ENCODE data around the gene IL1R2.

The IL1R2 gene

DNA sequence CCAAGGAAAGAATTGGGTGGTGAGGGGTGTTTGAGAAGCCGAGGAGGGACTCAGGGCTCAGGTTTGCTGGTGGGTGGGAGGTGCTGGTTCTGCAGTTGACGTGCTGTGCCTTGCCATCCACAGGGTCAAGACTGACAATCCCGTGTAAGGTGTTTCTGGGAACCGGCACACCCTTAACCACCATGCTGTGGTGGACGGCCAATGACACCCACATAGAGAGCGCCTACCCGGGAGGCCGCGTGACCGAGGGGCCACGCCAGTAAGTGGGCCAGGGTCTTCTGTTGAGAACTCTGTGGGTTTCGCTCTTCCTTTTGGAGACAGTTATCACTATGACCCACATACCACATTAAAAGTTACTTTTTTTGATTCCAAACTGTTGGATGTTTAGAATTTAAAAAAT lies 32.6 kb downstream of the IL1R2 start:
- DNase-seq = no peak

DNA sequence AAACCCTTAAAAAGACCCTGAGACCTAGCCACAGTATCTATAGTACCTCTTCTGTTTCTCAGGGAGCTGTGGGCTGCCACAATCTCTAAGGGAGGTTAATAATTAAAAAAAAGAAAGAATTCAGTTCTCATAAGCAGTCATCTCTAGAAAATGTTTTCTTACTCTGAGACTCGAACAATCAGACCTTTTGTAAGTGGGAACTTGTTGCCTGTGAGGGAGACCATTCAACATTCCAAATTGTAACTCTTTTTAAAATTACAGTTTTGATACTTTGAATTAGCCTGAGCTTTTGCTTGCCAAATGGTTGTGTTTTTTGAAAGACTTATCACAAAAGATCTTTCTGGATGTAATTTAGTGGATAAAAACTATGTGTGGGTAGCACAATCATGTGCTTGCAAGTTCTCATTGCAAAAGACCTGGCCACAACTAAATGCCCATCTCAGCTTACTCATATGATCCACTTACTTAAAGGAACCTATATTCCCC lies 33.3 kb downstream of the IL1R2 start:
- DNase-seq = no peak

DNA sequence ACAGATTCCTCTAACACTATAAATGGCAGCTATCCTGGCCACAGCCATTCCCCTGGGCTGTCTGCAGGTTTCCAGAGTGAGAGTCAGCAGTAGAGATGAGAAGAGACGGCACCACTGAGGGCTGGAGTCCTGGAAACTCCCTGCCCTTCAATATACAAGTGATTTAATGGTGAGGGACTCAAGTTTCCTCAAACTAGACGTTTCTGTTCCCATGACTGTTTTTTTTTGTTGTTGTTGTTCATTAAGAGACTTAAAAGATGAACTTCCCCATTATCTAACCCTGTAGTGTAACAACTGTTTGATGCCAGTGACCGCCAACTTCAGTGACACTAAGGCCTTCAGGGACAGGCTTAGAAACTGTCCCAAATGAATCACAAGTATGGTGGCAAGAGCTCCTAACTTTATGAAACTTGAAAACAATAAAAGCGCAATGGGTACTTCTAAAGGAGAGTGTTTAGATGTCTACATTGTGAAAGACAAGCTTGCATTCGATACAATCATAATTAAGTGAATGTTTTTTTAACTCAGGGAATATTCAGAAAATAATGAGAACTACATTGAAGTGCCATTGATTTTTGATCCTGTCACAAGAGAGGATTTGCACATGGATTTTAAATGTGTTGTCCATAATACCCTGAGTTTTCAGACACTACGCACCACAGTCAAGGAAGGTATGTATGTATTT lies 34.0 kb downstream of the IL1R2 start:
- DNase-seq = no peak

DNA sequence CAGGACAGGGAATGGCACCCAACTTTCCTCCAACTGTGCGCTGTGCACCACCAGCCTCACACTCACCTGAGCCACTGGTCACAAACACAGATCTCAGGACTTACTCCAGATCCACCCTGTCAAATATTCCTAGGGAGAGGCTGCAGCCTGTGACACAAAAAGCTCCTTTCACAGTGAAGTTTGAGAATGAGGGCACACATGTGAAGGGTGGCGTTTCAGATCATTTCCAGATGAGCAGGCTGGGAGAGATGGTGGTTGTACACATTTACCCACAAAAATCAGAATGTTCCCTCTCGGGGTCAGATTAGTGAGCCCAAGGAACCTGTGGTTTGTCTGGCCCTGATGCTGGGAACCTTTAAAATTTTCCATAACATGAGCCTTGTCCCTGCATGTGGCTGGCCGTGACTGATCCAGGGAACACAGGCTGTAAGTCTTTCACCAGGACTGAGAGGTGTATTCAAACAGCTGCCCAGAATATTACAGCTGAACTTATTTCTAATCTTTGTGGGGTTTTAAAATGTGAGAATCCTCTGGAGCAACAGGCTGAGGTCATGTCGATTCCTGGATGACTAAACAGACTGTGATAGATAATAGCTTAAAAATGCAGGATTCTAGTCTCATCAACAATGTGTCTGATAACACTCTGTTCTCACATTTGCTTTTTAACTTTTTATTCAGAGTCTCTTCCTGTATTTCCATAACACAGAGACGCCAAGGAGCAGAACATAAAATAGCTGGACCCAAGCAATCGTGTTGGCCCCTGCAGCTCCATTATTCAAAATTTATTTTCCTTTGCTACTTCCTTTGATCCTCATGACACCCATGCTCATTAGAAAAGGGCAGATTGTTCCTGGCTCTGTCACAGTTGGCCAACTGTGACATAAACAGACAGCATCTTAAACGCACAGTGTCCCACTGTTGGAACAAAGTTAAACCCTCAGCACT lies 35.5 kb downstream of the IL1R2 start:
- DNase-seq = no peak

DNA sequence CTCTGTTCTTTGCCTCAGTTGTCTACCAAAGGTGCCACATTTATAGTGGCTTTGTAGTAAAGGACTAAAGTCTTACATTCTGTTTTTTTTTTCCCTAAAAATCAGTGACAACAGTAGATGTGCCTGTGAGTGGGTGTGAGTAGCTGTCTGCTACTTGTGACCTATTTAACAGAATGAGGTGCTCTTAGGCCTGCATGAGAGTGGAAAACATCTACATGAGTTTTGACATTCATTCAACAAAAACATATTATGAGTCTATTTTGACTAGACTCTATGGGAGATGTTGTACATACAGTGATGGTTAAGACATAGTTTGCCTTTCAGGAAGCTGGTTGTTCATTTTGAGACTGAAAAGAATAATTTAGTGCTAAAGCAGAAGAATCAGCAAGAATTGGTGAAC lies 36.7 kb downstream of the IL1R2 start:
- DNase-seq = no peak

DNA sequence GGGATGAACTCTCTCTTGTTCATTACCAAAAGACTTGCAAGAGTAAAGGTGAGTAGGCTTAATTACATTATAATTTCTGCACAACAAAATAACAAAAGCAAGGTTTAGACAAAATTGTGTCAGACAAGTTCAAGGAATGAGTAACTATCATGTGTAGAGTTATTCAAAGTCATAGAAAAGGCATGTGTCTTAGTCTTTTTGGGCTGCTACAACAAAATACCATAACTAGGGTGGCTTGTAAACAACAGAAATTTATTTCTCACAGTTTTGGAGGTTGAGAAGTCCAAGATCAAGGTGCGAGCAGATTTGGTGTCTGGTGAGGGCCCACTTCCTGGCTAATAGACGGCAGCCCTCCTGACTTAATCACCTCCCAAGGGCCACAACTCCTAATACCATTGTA lies 37.6 kb downstream of the IL1R2 start:
- no peak for DNase-seq

DNA sequence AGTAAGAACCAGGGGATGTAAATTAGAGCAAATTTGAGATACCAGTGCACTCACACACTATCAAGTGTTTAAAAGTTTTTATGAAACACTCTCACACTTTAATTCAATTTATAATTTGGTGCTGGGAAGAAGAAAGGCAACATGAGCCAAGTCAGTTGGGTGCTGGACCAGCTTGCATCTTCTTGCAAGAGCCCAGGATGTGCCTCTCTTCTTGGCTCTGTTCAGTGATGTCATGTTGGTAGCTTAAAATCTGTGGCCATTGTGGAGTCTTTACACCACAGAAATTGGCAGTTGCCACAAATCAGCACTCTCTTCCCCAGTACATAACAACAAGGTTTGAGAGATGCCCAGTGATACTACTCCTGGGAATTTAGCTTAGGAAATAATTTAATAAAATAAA lies 38.2 kb downstream of the IL1R2 start:
- DNase-seq = no peak

DNA sequence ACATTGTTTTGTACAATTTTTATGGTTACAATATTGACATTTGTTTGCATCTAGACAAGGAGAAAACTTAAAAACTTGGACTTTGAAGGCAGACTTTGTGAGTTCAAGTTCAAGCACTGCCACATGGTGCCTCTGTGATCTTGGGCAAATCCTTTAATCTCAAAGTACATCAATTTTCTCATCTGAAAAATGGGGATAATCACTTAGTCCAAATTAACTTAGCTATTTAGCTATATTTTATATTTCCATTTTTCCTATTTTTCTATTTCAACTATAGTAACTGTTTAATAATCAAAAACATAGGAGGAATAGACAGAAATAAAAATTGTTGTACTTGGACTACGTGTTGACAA lies 38.7 kb downstream of the IL1R2 start:
- DNase-seq = no peak

DNA sequence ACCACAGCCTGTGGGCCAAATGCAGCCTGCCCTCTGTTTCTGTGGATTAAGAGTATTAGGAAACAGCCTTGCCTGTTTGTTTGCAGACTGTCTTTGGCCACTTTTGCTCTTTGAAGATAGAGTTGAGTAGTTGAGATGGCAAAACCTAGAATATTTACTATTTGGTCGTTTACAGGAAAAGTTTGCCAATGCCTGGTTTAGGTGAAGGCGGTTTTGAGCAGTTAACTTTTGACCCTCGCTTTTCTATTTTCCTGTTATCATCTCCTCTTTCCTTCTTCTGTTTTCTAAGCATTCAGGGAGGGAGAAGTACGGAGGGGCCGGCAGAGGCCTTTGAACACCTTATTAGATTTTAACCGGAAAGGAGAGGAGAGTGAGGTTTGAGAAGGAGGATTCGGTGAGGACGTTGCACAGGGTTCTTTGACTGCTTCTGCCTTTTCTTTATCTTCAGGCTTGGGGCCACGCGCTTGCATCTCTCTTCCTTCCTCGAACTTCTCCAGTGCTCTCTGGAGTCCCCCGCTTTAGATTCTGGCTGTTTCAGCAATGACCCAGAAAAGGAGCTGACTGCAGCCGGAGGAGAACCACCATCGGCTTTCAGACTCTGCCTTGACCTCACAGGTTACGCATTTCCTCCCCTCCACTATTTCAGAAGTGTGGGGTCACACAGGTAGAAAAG lies 39.2 kb downstream of the IL1R2 start:
- no peak for DNase-seq

DNA sequence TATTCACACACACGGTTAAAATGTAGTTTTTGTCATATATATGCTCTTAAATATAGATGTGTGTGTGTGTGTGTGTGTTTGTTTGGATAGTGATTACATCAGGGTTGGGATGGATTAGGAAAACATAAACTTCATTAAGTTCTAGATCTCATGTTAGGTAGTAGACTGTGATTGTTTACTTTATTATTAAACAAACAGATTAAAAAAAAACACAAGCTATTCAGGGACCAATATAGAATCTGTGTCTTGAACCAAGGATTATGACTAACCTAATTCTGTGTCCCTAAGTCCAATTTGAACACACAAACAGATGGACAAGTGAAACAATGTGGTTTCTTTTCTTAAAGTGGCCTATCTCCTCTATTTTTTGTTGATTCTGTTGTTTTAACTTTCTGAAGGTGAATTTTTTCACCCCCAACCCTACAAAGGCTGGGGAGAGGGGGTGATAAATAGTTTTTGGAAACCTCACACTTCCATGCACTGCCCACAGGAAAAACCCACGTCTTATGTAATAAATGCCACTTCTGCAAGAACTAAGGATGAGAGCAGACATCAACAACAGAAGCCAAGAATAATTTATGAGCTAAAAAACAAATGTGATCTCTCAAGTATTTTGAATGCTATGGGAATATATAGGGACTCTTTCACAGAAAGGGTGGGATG lies 40.7 kb downstream of the IL1R2 start:
- DNase-seq = no peak

DNA sequence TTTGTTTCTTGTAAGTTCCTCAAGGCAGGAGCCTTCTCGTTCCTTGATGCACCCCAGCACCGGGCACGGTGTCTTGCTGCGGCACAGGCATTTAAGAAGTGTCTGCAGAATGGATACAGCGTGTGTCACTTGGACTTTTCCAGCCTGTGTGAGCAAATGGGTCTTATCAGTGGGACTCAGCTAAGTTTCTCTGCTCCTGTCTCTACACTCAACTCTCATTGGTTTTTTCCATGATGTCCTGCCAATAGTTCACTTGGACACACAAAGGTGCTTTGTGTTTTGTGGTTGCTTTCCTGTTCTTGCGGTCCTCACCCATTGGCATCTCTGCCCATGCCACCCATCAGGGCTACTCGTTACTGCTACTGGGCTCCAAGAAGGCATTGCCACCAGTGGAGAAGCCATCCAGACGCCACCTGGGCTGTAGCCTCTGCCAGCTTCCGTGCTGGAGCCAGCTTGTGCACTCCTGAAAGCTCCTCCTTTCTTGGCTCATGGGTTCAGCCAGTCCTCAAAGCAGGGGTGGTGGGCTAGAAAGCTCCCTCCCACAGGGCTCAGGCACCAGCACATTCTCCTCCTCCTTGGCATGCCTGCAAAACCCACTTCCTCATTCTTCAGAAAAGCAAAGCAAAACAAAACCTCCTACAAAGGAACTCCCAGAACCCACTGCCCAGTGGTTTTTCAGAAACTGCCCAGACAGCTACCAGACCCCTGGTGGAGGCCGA lies 41.4 kb downstream of the IL1R2 start:
- DNase-seq = peak; percentile 58

DNA sequence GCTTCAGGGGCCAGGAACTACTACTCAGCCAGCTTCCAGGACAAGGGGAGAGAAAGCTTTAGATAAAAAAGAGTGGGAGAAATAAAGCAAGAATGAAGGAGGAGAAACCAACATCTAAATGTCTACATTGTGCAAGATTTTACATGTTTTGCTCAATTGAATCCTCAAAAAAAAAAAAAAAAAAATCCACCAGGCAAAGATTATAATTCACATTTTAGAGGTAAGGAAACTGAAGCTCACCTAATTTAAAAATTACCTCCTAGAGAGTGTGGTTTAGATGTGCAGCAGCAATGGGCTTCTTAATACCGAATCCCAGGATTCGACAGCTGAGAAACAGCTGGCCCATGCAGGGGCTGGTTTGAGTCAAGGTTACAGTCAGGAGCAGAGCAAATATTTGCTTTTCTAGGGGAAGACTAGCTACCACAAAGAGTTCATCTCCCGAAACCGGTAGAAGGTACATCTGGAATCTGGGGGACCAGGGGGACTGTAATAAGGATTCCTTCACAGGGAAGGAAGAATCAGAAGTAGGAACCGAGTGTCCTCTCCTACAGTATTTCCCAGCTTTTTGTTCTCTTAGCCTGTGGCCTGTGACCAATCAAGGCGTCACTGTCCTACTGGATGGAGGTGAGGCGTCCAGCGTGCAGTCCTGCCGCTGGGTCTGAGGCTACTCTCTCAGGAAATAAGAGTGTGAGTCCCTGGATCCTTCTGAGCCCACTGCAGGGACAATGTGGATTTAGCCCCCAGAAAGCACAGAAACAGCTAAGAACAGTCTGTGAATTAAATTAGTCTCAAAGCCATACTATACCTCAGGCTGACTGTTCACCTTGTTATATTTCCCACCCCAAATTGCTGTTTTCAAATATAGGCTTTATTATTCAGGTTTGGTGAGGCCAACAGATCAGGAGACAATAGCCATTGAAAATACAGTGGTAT lies 42.3 kb downstream of the IL1R2 start:
- DNase-seq = no peak

DNA sequence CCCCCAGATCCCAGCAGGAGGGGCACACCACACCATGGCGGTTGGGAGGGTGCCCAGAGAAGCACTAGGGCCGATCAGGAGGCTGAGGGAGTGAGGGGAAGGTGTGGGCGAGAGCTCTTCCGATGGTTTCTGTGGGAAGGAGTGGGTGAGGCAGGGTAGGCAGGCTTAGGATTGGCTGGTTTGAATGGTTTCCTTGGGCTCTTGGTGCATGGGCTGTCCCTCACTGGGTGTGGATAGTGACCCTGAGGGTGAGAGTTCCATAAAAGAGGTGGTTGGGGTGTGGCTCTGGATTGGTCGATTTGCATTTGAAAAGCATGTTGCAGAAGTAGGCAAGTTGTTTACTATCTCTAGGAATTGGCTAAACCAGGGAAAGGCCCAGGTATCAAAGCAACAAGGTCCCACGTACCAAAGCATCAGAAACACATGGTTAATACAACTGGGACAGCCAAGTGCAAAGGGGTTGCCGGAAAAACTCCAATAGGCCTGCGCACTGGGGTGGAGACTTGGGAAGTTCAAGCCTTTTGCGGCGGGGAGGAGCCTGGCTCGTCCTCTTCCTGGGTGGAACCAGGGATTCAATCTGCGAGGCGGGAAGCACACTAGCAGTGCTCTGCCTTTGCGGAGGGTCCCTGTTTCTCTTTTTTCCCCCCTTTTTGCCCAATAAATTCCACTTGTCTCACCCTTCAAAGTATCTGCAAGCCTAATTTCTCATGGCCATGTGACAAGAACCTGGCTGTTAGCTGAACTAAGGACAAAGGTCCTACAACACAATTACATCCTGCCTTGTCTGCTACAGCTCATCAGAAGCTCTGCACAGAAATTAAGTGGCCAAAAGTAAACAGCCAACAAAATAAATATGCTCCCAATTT lies 43.2 kb downstream of the IL1R2 start:
- no peak for DNase-seq

DNA sequence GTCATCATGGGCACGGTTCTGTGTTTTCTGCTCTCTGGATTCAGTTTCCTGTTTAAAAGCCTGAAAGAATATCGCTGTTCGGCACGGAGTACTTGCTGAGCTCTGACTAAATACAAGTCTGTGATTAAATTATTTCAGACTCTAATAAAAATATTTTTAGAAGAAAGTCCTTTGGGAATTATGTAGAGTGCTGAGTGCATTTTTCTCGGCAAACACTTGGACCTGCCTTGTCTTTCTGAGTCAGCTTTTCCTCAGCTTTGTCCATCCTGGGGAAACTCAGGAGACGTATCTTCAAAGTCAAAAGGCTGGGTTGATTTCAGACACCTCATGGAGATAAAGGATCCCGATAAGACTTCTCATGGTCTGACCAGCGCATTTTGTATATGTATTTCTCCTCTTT lies 45.9 kb downstream of the IL1R2 start:
- no peak for DNase-seq

DNA sequence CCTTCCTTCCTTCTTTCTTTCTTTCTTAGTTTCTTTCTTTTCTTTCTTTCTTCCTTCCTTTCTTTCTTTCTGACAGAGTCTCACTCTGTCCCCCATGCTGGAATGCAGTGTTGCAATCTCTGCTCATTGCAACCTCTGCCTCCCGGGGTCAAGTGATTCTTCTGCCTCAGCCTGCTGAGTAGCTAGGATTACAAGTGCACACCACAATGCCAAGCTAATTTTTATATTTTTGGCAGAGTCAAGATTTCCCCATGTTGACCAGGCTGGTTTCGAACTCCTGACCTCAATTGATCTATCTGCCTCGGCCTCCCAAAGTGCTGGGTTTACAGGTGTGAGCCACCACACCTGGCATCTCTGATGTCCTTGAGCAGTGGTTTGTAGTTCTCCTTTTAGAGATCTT lies 48.5 kb downstream of the IL1R2 start:
- no peak for DNase-seq

DNA sequence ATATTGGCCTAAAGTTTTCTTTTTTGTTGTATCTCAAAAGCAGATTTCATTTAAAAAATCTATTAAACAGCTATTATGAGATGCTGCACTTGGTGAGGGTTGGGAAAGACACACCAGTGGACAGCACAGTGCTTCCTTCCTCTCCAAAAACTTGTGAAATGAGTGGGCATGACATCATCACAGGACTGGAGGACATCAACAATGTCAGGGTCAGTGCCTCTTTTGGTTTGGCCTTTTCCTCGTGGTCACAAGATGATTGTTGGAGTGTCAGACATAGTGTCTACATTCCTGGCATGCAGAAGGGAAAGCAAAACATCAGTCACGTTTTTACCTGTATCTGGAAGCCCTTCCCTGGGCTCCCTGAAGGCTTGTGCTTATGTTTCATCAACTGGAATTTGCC lies 49.6 kb downstream of the IL1R2 start:
- DNase-seq = no peak

DNA sequence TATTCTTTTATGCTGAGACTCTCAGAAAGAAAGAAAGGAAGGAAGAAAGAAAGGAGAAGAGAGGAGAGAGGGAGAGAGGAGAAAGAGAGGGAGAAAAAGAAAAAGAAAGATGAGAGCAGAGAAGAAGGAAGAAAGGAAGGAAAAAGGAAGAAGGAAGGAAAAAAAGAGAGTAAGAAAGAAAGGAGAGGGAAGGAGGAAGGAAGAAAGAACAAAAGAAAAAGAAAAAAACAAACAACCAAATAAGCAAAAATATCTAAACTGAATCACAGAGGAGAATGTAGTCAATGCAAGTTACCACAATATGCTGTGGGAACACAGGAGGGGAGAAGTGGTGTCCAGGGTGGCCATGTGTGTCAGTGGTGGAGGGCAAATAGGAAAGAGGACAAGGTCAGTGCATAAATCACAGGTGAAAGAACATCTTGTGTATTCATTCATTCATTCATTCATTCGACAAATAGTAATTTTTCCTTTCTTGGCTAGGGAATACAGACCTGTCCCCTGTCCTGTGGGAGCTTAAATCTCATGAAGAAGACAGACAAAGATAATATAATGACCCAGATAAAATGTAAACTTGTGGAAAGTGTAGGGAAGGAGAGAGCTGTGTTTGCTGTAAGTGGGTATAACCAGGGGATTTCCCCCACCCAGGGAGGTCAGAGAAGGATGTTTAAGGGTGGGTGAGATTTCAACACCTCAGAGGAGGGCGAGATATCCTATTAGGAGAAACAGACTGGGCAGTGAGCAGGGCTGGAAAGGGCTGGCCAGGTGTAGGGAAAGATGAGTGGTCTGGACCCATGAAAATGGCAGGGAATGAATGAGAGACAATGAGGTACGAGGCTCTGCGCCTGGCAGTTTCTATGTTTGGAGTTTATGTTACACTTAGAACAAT lies 50.7 kb downstream of the IL1R2 start:
- no peak for DNase-seq

DNA sequence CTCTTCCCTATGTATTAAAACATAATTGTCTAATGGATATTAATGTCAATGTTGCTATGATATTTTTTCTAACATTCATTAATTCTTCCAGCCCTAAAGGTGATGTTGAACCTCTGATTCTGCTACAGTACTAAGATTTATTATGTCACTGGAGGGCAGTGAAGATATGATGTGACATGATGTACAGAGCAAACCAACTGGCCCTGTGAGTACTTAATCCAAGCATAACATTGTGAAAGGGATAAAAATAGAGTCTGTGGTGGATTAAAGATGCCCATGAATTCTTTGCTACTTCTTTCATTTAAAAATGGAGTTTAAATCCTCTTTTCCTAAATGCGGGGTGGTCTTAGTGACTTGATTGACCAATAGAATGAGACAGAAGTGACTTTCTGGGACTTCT lies 51.8 kb downstream of the IL1R2 start:
- DNase-seq = no peak

DNA sequence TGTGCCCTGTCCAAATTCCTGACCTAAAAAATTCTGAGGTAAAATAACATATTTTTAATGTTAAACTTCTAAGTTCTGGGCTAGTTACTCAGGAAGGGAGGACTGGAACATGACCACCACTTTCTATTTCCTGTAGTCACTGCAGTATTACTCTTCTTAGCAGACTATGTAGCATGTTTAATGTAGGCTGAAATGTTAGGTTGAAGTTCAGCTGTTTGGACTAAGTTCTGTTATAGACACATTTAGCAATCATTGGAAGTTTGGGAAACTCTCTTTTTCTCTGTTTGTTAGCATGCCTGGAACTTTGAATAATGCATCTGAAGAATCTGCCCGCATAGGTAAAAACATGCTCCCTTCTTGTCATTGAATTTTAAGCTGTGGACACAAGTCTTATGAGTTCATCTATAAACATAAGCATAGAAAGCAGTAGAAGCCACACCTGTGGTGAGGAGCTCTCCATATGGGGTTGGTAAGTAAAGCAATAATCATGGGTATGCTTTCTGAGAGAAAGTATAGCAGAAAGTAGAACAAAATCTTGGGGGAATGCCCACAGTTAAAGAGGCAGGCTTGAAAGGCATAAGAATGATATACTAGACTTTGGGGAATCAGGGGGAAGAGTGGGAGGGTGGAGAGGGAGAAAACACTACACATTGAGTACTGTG lies 52.6 kb downstream of the IL1R2 start:
- DNase-seq = no peak
